Esophagus squamous epithelium (tissue), 5 donors: Measurements from ENCODE around the gene KRTAP10-1. TPM values are rescaled to one million over a fixed set of nuclear protein-coding genes. Genes with fewer than 3 reads are reported as not detected.
"Not testable (repeated sequence)": the region's sequence is repeated elsewhere in the genome, so short reads cannot be mapped to it uniquely, and the experiment has no call there.

Experiments
- DNase-seq: peaks from one replicate; lab custom pipeline; 2025; lab: John Stamatoyannopoulos, UW
- H3K27ac ChIP-seq, 4 donors: fragments of 200-600 bp; sonication (generic); one replicate each; pipeline ENCODE4 v1.5.1; 2016 to 2019; ENCODE audit warnings: mild to moderate bottlenecking in 1 of 4
- H3K27me3 ChIP-seq, 4 donors: fragments of 200-600 bp; sonication (generic); 1 replicate in 3 of 4; 2 replicates in 1 of 4; pipeline versions ENCODE4 v1.5.1 to v1.6.0; 2017 to 2021; ENCODE audit warnings: antibody characterized with exemption in 1 of 4
- H3K36me3 ChIP-seq, 3 donors: fragments of 200-600 bp; sonication (generic); one replicate each; pipeline ENCODE4 v1.5.1; 2016 to 2019
- H3K4me1 ChIP-seq, 3 donors: fragments of 200-600 bp; sonication (generic); one replicate each; pipeline ENCODE4 v1.5.1; 2017 to 2019
- H3K4me3 ChIP-seq, 4 donors: fragments of 200-600 bp; sonication (generic); 1 replicate in 3 of 4; 2 replicates in 1 of 4; pipeline ENCODE4 v1.5.1; 2016 to 2019; ENCODE audit warnings: mild to moderate bottlenecking in 2 of 4, moderate library complexity in 1 of 4
- H3K9me3 ChIP-seq, 3 donors: fragments of 200-600 bp; sonication (generic); one replicate each; pipeline ENCODE4 v1.5.1; 2016 to 2019
- POLR2A ChIP-seq, 4 donors: fragments of 450-650 bp; IDR thresholded peaks; one replicate each; pipeline ENCODE4 v1.6.1; 2017; ENCODE audit warnings: antibody characterized with exemption in 4 of 4, mild to moderate bottlenecking in 4 of 4, moderate library complexity in 3 of 4
- WGBS, 2 donors: methylation state at CpG; one replicate each; pipeline ENCODE4 v1.1.5; 2018; 5-methylcytosine and 5-hydroxymethylcytosine counted together
- intact Hi-C: fragments of 100-400 bp; cut with DNase I; formaldehyde crosslinking; loops from one replicate; pipeline ENCODE4 v1.15.0; 2022
- total RNA-seq, 4 donors: library from RNA; depleted of rRNA; stranded (reverse); fragments of >200 nt; gene quantifications; one replicate each; pipeline ENCODE4 v1.1.0, GENCODE V29; 2016
- TF ChIP-seq, protein P1 (sequence below), 6 experiments: fragments of 450-650 bp in 4 of 6; fragments of 200-600 bp in 2 of 6; sonication (generic) in 2 of 6; IDR thresholded peaks; one replicate each; pipeline ENCODE4 v1.5.1; 2016 to 2019; ENCODE audit warnings: antibody characterized with exemption in 6 of 6, mild to moderate bottlenecking in 4 of 6, moderate library complexity in 4 of 6
- donor health status: DM: yes; HTN: yes; CAD: no.

The KRTAP10-1 gene
- total RNA-seq, 4 donors from 2014 or later, result not detected

GRCh38 chr21:44566403-44566802 is 26.4 kb upstream of the KRTAP10-1 start:
- WGBS, 2 donors, result 20 to 27% methylated on average over 1 of the region's 1 CpG
- Histone ChIP-seq H3K27ac (no peak overlapping the region), H3K4me3 (no peak overlapping the region), H3K4me1 (no peaks in the 10 kb centered on the region), H3K27me3 (peaks cover 0 to 20% (median 0%) of the 10 kb centered on the region in 4 donors), H3K36me3 (no peaks in the 10 kb centered on the region), H3K9me3 (peaks cover 0 to 3% (median 0%) of the 10 kb centered on the region in 3 donors)
- intact Hi-C loops, result no loop called here
- no peak for TF ChIP-seq POLR2A (IDR thresholded peaks at IDR 0.05)
- TF ChIP-seq, protein P1, sequence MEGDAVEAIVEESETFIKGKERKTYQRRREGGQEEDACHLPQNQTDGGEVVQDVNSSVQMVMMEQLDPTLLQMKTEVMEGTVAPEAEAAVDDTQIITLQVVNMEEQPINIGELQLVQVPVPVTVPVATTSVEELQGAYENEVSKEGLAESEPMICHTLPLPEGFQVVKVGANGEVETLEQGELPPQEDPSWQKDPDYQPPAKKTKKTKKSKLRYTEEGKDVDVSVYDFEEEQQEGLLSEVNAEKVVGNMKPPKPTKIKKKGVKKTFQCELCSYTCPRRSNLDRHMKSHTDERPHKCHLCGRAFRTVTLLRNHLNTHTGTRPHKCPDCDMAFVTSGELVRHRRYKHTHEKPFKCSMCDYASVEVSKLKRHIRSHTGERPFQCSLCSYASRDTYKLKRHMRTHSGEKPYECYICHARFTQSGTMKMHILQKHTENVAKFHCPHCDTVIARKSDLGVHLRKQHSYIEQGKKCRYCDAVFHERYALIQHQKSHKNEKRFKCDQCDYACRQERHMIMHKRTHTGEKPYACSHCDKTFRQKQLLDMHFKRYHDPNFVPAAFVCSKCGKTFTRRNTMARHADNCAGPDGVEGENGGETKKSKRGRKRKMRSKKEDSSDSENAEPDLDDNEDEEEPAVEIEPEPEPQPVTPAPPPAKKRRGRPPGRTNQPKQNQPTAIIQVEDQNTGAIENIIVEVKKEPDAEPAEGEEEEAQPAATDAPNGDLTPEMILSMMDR (IDR thresholded peaks at IDR 0.05), result no peak
- DNase-seq, result no peak

GRCh38 chr21:44564886-44565598 is 25.0 kb upstream of the KRTAP10-1 start:
- intact Hi-C loops, result no loop called here
- no peak overlapping the region for H3K27ac ChIP-seq
- no peaks in the 10 kb centered on the region for H3K9me3 ChIP-seq
- no peaks in the 10 kb centered on the region for H3K4me1 ChIP-seq
- no peak for DNase-seq
- H3K4me3 ChIP-seq, result no peak overlapping the region
- H3K27me3 ChIP-seq, result peaks cover 0 to 16% (median 0%) of the 10 kb centered on the region in 4 donors
- no peaks in the 10 kb centered on the region for H3K36me3 ChIP-seq
- WGBS, 2 donors, result 0 to 47% methylated on average over 1 of the region's 1 CpG
- TF ChIP-seq POLR2A (IDR thresholded peaks at IDR 0.05), result no peak
- TF ChIP-seq, protein P1 (IDR thresholded peaks at IDR 0.05), result no peak

- no peaks in the 10 kb centered on the region for H3K9me3 ChIP-seq
- no peak for TF ChIP-seq POLR2A (IDR thresholded peaks at IDR 0.05)
- TF ChIP-seq, protein P1 (IDR thresholded peaks at IDR 0.05), result no peak
- H3K4me1 ChIP-seq, result no peaks in the 10 kb centered on the region
- WGBS, 2 donors, result 79 to 100% methylated on average over 1 of the region's 1 CpG
- no peak for DNase-seq
- H3K4me3 ChIP-seq, result no peak overlapping the region
- H3K27ac ChIP-seq, result no peak overlapping the region
- peaks cover 0 to 10% (median 0%) of the 10 kb centered on the region in 4 donors for H3K27me3 ChIP-seq
- intact Hi-C loops, result no loop called here
- H3K36me3 ChIP-seq, result no peaks in the 10 kb centered on the region
Measured at GRCh38 chr21:44564099-44564498, 24.1 kb upstream of the KRTAP10-1 start.

- DNase-seq, result no peak
- Histone ChIP-seq H3K4me1 (no peaks in the 10 kb centered on the region), H3K4me3 (no peak within 1 kb of the TSS), H3K27ac (no peak within 1 kb of the TSS), H3K9me3 (no peaks in the 10 kb centered on the region), H3K36me3 (no peaks in the 10 kb centered on the region), H3K27me3 (peaks cover 0 to 43% (median 0%) of the 10 kb centered on the region in 4 donors)
- WGBS, 2 donors, result 69 to 77% methylated on average over 5 of the region's 5 CpGs
- TF ChIP-seq POLR2A (IDR thresholded peaks at IDR 0.05), result no peak
- TF ChIP-seq, protein P1 (IDR thresholded peaks at IDR 0.05), result no peak
- intact Hi-C loops, result no loop called here
Measured at GRCh38 chr21:44558695-44559094, 18.7 kb upstream of the KRTAP10-1 start, which contains the start of gene KRTAP10-3. Gene KRTAP10-3, minus strand, starts transcription at chr21:44558795. Its CDS starts 80 bp downstream, at chr21:44558715.

GRCh38 chr21:44558329-44558675 is 18.3 kb upstream of the KRTAP10-1 start:
- H3K4me3 ChIP-seq, H3K36me3 ChIP-seq, DNase-seq, intact Hi-C loops, H3K4me1 ChIP-seq, H3K9me3 ChIP-seq, H3K27ac ChIP-seq: not testable (repeated sequence)
- 78 to 92% methylated on average over 2 of the region's 10 CpGs for WGBS, 2 donors
- H3K27me3 ChIP-seq, result peaks cover 0 to 43% (median 0%) of the 10 kb centered on the region in 4 donors
